Glutamatergic neuron (in vitro differentiated cells): ENCODE measurements around the gene LRP4. TPM values are rescaled to one million over a fixed set of nuclear protein-coding genes. Genes with fewer than 3 reads are reported as not detected.

Source experiments
- DNase-seq: peaks from one replicate; pipeline ENCODE4 v3.0.0; 2022
- H3K27ac Mint-ChIP-seq: one replicate; pipeline ENCODE4 v1.8.0; 2020; ENCODE audit warnings: mild to moderate bottlenecking, mixed read lengths, inconsistent platforms; ENCODE audit not compliant: unreplicated experiment
- H3K27me3 Mint-ChIP-seq: one replicate; pipeline ENCODE4 v1.8.0; 2020; ENCODE audit warnings: mild to moderate bottlenecking, moderate library complexity, mixed read lengths, inconsistent platforms; ENCODE audit not compliant: unreplicated experiment
- H3K36me3 Mint-ChIP-seq: one replicate; pipeline ENCODE4 v1.8.0; 2020; ENCODE audit warnings: mild to moderate bottlenecking, mixed read lengths, inconsistent platforms; ENCODE audit not compliant: unreplicated experiment
- H3K4me1 Mint-ChIP-seq: one replicate; pipeline ENCODE4 v1.8.0; 2020; ENCODE audit warnings: mild to moderate bottlenecking, low read depth, mixed read lengths, inconsistent platforms; ENCODE audit not compliant: unreplicated experiment
- H3K4me3 Mint-ChIP-seq: one replicate; pipeline ENCODE4 v1.8.0; 2020; ENCODE audit warnings: mild to moderate bottlenecking, mixed read lengths, inconsistent platforms; ENCODE audit not compliant: unreplicated experiment
- H3K9me3 Mint-ChIP-seq: one replicate; pipeline ENCODE4 v1.8.0; 2020; ENCODE audit warnings: mild to moderate bottlenecking, moderate library complexity, mixed read lengths, inconsistent platforms; ENCODE audit not compliant: unreplicated experiment
- total RNA-seq: library from RNA; stranded (reverse); fragmentation: NEBNext Ultra II Directional; extraction: Animal tissue kit (Norgen Biotek cat#: 25700); gene quantifications from one replicate; pipeline ENCODE4 v1.2.1, GENCODE V29; 2021; ENCODE audit not compliant: unreplicated experiment
- TF ChIP-seq, protein P1 (sequence below): fragments of 200-600 bp; sonication (generic); IDR thresholded peaks from one replicate; pipeline ENCODE4 v1.5.0; 2021; ENCODE audit not compliant: partially characterized antibody, unreplicated experiment

The LRP4 gene
- total RNA-seq, 1 donor from 2014 or later: 25.0 TPM

DNA sequence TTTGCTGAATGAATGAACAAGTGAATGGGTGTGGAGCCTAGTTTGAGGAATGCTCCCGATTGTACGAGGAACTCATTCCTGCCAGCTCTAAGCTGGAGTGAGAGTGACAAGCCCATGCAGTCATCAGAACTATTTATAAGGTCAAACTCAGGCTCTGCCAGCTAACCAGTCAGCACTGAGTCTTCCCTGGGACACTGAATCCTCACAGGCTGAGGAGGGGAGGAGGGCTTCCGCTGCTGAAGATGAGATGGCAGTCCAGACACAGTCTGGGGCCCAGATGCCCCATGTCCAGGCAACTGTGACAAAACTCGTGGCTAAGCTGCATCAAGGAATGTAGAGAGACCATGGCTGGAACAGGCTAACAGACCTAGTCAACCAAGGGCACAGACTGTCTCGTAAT lies 4.0 kb downstream of the LRP4 start:
- Mint-ChIP-seq H3K36me3 (peaks cover 3% of the 10 kb centered on the region), H3K9me3 (peaks cover 4% of the 10 kb centered on the region), H3K27me3 (peaks cover 13% of the 10 kb centered on the region), H3K4me1 (peaks cover 24% of the 10 kb centered on the region), H3K4me3 (peak overlapping the region; percentile 65), H3K27ac (no peak overlapping the region)
- TF ChIP-seq, protein P1, sequence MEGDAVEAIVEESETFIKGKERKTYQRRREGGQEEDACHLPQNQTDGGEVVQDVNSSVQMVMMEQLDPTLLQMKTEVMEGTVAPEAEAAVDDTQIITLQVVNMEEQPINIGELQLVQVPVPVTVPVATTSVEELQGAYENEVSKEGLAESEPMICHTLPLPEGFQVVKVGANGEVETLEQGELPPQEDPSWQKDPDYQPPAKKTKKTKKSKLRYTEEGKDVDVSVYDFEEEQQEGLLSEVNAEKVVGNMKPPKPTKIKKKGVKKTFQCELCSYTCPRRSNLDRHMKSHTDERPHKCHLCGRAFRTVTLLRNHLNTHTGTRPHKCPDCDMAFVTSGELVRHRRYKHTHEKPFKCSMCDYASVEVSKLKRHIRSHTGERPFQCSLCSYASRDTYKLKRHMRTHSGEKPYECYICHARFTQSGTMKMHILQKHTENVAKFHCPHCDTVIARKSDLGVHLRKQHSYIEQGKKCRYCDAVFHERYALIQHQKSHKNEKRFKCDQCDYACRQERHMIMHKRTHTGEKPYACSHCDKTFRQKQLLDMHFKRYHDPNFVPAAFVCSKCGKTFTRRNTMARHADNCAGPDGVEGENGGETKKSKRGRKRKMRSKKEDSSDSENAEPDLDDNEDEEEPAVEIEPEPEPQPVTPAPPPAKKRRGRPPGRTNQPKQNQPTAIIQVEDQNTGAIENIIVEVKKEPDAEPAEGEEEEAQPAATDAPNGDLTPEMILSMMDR: no peak
- DNase-seq: no peak

DNA sequence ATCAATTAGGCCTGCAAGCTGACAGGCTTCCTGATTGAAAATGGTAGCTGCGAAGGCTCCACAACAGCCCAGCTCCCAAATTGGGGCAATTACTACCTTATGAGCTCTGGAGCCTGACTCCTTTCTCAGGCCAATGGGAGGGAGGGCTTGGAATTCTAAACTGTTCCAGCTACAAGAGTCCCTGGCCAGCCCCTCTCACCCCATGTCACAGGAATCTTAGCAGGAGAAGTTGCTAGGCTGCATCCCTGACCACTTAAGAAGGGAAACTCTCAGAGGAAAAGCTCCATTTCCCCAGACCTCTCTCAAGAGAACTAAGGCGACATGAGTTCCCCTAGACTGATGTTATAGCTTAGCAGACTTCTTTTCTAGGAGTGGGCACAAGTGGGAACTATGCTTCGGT lies 4.9 kb downstream of the LRP4 start:
- Mint-ChIP-seq H3K4me3 (peak overlapping the region; percentile 90), H3K9me3 (peaks cover 3% of the 10 kb centered on the region), H3K36me3 (no peaks in the 10 kb centered on the region), H3K4me1 (peaks cover 19% of the 10 kb centered on the region), H3K27me3 (peaks cover 10% of the 10 kb centered on the region), H3K27ac (peak overlapping the region; percentile 94)
- DNase-seq: no peak
- TF ChIP-seq, protein P1: no peak

DNA sequence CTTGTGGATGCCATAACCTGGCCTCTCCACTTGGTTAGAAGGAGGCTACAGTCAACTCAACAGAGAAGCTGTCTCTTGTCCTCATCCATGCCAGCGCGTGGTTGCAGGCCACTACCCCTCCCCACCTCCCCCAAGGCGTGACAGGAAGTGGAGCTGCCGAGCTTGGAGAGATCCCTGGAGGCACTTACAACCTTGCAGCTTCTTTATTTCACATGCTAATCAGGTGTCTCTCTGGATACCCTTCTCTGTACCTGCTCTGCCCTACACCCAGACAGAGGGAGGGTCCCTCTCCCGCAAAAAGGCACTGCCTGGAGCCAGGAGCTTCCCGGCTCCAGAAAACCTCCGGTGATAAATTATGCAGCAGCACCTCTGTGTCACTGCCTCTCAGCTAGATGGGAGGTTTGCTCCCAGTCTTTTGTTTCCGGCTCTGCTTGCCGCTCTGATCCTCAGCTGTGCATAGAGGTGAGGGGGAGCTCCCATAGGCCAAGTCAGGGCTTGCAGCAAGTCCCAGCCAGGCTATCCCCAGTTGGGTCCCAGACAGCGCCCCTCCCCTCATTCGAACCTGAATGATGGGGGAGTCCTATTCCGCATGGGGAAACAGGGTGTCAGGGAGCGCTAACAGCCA lies 5.7 kb downstream of the LRP4 start:
- TF ChIP-seq, protein P1: no peak
- Mint-ChIP-seq H3K4me1 (peaks cover 19% of the 10 kb centered on the region), H3K27ac (peak overlapping the region; percentile 94), H3K4me3 (peak overlapping the region; percentile 90), H3K9me3 (peaks cover 1% of the 10 kb centered on the region), H3K27me3 (peaks cover 10% of the 10 kb centered on the region), H3K36me3 (no peaks in the 10 kb centered on the region)
- DNase-seq: peak; percentile 69

DNA sequence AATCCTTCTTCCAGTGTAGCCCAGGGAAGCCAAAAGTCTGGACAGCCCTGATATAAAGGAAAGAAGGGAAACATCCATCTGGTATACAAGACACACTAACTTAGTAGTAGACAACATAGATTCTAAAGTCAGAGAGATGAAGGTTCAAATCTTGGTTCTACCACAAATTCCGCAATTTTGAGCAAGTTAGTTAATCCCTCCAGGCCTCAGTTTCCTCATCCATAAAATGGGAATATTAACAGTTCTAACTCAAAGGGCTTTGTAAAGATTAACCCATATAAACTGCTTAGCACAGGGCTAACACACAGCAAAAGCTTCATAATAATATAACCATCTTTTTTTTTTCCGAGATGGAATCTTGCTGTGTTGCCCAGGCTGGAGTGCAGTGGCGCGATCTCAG lies 10.7 kb downstream of the LRP4 start:
- Mint-ChIP-seq H3K4me1 (peaks cover 8% of the 10 kb centered on the region), H3K9me3 (no peaks in the 10 kb centered on the region), H3K36me3 (no peaks in the 10 kb centered on the region), H3K27ac (no peak overlapping the region), H3K4me3 (no peak overlapping the region), H3K27me3 (peaks cover 5% of the 10 kb centered on the region)
- no peak for DNase-seq
- TF ChIP-seq, protein P1: no peak

DNA sequence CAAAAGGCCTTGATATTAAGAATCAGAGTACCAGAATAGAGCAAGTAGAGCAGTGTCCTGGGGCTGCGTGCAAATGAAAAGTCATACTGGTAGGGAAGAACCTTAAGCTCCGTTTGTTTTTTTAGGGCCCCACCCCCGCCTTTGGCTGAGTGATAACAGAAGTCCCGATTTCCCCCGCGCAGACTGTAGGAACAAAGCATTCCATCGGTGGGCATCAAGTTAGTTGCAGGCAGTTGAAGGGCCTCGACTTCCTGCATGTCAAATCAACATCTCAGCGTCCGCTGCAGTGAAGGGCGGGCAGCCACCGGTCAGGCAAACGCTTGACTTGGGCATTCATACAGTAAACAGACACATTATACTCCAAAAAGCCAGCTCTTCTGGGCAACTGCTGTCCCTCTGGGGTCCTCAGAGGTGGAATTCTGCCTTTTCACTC lies 11.7 kb downstream of the LRP4 start:
- H3K27ac Mint-ChIP-seq: no peak overlapping the region
- TF ChIP-seq, protein P1: no peak
- H3K4me3 Mint-ChIP-seq: no peak overlapping the region
- no peak for DNase-seq
- H3K36me3 Mint-ChIP-seq: no peaks in the 10 kb centered on the region
- peaks cover 3% of the 10 kb centered on the region for H3K4me1 Mint-ChIP-seq
- H3K27me3 Mint-ChIP-seq: peaks cover 5% of the 10 kb centered on the region
- no peaks in the 10 kb centered on the region for H3K9me3 Mint-ChIP-seq
